GM12874 (cell line): Measurements from ENCODE around the gene ANO2.

ENCODE experiments used
- TF ChIP-seq, protein P1 (sequence below): IDR thresholded peaks from 2 replicates; pipeline ENCODE4 v1.5.1; 2011; ENCODE audit warnings: low read depth, mild to moderate bottlenecking, control low read depth, low read length, moderate library complexity; ENCODE audit not compliant: insufficient read depth

The ANO2 gene

DNA sequence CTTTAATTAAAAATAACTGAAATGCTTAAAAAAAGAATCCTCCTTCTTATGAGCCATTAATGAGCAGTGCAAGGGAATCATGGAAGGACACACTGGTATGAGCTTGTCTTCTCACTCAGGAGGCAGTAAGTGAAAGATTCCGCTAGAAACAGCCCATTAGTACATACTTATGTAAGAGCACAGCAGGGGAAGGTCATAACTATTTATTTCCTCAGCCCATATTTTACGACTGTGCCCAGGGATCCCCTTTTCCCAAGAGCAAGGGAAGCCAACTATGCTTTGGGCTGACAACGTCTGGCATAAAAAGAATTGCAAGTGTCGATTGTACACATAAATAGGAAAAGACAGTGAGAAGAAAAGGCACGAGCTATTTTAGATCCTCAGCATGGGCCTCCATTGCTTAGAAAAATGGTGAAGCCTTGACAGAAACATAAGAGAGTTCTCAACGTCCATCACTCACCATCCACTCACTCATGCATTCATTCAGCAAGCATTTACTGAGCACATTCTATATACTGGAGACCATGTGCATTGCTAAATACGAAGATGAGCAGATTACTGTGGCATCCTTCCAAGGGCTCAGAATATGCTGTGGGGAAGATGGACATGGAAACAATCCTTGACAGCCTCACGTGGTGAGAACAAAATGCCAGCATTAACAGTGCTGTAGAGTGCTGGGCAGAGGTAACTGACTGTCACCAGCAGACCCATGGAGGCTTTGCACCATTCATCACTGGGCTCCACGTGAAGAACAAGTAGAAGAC is 360.5 kb downstream of the ANO2 start:
- TF ChIP-seq, protein P1, sequence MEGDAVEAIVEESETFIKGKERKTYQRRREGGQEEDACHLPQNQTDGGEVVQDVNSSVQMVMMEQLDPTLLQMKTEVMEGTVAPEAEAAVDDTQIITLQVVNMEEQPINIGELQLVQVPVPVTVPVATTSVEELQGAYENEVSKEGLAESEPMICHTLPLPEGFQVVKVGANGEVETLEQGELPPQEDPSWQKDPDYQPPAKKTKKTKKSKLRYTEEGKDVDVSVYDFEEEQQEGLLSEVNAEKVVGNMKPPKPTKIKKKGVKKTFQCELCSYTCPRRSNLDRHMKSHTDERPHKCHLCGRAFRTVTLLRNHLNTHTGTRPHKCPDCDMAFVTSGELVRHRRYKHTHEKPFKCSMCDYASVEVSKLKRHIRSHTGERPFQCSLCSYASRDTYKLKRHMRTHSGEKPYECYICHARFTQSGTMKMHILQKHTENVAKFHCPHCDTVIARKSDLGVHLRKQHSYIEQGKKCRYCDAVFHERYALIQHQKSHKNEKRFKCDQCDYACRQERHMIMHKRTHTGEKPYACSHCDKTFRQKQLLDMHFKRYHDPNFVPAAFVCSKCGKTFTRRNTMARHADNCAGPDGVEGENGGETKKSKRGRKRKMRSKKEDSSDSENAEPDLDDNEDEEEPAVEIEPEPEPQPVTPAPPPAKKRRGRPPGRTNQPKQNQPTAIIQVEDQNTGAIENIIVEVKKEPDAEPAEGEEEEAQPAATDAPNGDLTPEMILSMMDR: no peak

GRCh38 chr12:5582541-5582940 is 362.5 kb downstream of the ANO2 start:
- TF ChIP-seq, protein P1: no peak

DNA sequence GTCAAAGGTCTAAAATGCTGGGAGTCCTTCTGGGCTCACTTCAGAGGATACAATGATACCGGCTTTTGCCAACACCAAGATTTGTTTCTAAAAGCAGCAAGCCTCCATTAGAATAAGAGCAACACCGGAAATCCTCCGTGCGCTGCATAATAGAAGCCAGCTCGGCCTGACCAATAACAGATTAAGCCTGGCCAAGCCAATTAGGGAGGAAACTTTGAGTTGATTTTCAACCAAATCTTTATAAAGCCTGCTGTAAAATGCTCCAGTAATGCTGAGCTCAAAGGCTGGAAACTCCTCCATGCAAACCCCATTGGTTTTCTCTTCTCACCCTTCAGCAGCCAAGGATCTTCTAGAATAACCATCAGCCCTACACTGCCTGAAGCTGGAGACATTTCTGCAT is 363.0 kb downstream of the ANO2 start:
- TF ChIP-seq, protein P1: no peak

- TF ChIP-seq, protein P1: no peak
Observed at GRCh38 chr12:5581616-5582015, 363.4 kb downstream of the ANO2 start.

DNA sequence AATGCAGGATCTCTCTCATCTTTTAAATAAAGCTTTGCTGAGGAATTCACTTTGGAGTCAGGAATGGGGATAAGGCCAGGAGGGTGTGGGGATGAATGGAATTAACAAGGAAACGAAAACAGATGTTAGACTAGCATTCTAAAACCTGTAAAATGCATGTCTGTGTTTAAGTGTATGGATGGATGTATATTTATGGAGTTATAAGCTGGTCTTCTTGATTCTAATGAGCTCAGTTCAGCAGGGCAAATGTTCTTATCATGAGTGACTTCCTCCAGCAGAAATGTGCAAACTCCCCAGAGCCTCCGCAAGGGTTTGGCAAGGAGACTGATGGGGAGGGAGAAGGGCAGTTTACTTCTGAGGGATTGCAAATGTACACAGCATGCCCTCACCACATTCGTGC is 364.0 kb downstream of the ANO2 start:
- TF ChIP-seq, protein P1: no peak

DNA sequence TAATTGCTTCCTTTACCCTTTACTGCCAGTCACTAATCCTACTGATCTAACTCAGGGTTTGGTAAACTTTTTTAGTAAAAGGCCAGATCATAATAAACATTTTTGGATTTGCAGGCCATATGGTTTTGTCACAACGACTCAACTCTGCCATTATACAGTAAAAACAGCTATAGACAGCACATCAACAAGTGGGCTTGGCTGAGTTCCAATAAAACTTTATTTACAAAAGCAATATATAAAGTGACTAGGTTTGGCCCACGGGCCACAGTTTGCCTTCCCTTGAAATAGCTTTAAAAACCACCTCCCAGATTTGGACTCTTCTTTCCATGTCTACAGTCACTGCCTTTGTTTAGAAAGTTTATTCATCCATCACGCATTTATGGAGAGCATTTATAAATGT is 366.3 kb downstream of the ANO2 start:
- TF ChIP-seq, protein P1: no peak

GRCh38 chr12:5577741-5578140 is 367.3 kb downstream of the ANO2 start:
- TF ChIP-seq, protein P1: no peak
